GM19463 (cell line): ENCODE results near the gene NKAIN4.
"Not testable (repeated sequence)": the region's sequence is repeated elsewhere in the genome, so short reads cannot be mapped to it uniquely, and the experiment has no call there.

Experiments
- ATAC-seq: cut with Tn5 transposase; IDR thresholded peaks from one replicate; pipeline ENCODE4 v1.9.1; 2021; ENCODE audit warnings: mild to moderate bottlenecking, moderate library complexity; ENCODE audit not compliant: unreplicated experiment

The NKAIN4 gene

GRCh38 chr20:63238514-63239125 lies 15.6 kb downstream of the NKAIN4 start:
- ATAC-seq = no peak

GRCh38 chr20:63238031-63238430 lies 16.2 kb downstream of the NKAIN4 start:
- ATAC-seq = no peak

- ATAC-seq = no peak
Measured at GRCh38 chr20:63236116-63236837, 18.0 kb downstream of the NKAIN4 start.

GRCh38 chr20:63235399-63235983 lies 18.8 kb downstream of the NKAIN4 start, which contains the start of gene BIRC7:
TSS of gene BIRC7 (plus strand) at chr20:63235905. CDS start at chr20:63236097, 192 bp downstream.
- no peak for ATAC-seq

DNA sequence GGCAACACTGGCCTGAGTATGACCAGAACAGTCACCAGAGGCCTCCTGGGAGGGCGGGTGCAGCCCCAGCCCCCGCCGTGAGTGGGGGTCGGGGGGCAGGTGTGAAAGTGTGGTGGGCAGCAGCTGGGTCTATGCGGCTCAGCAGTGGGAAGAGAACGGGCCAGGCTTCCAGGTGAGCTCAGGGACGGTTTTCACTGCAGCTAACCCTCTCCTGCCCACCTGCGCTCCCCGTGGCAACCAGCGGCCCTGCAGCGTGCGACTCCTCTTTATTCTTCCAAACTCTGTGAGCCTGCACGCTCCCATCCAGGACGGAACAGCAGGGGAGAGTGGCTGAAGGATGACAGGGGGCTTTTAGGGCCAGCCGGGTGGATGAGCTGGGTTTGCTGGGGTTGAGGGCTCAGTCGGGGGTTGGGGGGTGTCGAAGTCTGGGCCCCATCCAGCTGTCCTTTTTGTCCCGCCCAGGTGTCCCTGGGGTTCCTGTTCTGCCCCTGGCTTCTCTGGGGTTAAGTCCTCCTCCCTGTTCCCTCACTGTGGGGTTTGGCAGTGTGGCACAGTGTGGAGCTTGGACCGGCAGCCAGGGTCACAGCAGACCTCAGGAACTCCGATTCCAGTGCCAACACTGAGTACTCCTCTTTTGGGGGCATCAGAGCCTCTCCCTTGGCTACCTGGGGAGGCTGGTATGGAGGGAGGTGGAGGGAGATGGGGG lies 19.4 kb downstream of the NKAIN4 start:
- ATAC-seq = no peak

GRCh38 chr20:63233924-63234323 lies 20.3 kb downstream of the NKAIN4 start:
- no peak for ATAC-seq

- ATAC-seq = no peak
Measured at GRCh38 chr20:63233061-63233344, 21.3 kb downstream of the NKAIN4 start.

DNA sequence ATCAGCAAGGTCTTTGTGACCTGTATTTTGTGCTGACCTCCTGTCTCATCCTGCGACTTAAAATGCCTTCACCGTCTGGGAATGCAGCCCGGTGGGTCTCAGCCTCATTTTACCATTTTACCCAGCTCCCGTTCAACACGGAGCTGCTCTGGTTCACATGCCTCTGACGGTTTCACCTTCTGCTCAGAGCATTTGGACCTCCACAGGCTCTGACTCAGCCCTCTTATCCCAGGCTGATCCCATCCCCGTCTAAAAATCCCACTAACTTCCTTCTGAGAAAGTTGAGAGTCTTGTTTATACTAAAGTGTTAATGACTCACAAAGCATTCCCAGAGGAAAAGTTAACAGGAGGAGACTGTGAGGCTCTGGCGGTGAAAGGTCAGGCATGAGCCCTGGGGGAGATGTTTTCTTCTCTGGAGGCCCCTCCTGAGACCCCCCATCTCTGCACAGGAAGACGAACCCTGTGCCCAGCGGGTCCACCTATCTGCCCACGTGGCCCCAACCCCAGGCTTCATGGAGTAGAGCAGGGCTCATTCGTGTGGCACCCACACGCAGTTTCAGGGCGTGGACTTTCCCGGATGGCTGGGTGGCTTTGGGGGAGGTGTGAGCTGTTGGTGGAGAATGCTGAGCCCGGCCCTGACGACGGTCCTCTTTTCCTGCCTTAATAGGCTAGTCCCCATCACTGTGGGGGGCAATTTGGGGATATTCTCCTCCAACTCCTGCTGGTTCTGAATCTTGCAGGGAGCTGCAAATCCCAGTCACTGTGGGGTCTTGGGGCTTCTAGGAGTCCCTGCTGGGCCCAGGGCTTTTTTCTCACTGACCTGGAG lies 21.8 kb downstream of the NKAIN4 start:
- no peak for ATAC-seq

DNA sequence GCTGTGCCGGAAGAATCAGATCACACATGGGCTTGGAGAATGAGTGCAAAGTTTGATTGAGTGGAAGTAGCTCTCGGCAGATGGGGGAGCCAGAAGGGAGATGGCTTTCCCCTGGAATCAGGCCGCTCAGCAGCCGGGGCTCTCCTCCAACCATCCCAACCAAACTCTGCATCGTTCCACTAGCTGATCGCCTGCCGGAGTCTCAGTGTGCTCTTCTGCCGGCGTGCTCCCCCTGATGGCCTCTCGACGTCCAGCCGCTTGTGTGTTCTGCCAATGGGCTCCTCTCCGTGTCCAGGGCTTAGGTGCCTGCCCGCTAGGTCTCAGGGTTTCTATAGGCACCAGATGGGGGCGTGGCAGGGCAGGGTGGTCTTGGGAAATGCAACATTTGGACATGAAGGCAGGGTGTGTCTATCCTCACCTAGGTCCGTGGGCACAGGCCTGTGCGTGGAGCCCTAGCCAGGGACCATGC lies 23.4 kb downstream of the NKAIN4 start:
- ATAC-seq = no peak

DNA sequence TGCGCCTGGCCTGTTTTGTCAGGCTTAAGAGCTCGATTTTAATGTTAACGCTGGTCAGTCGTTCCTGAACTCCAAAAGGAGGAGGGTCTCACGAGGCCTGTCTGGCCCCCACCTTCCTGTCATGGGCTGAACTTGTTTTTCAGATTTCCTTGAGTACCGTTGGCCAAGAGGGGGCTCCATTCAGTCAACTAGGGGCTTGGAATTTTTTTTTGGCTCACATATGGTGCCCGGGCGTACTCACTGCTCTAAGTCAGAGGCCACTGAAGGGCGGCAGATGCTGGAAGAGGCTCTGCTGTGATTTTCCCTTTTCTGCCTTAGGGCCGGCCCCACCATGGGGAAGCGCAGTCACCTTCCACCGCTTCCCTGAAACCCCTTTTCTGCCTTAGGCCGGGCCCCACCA lies 25.5 kb downstream of the NKAIN4 start:
- ATAC-seq = no peak

- no peak for ATAC-seq
Measured at GRCh38 chr20:63227260-63227659, 27.0 kb downstream of the NKAIN4 start.

DNA sequence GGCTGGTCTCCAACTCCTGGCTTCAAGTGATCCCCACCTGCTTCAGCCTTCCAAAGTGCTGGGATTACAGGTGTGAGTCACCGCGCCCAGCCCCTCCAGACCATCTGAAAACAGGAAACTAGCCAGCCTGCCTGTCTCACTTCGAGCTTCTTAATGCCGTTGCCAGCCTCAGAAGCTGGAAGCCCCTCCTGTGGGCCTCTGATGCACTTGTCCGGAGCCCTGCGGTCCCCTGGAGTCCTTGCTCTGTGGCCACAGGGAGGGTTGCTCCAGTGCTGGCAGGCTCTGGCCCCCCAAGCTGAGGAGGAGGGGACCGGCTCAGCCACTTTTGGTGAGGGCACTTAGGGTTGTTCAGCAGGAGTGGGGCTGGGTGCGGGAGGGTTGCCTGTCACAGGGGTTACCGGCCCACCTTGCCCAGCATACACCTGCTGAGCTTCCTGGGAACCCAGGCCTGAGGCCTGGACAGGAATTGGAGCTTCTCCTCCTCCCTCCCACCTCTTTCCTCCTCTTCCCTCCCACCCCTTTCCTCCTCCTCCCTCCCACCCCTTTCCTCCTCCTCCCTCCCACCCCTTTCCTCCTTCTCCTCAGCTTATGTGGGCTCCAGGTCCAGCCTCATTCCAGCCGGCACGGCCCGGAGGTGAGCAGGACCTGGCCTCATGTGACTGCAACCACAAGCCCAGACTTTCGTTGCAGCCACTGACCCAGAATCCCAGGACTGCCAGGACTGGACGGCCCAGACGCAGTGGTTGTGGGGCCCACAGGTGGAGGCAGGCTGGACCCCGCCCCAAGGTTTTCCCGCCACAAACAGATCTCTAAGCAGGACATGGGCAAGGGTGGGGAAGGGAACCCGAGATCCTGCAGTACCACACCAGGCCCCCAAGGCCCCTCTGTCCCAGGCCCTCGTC lies 28.0 kb downstream of the NKAIN4 start:
- no peak for ATAC-seq

DNA sequence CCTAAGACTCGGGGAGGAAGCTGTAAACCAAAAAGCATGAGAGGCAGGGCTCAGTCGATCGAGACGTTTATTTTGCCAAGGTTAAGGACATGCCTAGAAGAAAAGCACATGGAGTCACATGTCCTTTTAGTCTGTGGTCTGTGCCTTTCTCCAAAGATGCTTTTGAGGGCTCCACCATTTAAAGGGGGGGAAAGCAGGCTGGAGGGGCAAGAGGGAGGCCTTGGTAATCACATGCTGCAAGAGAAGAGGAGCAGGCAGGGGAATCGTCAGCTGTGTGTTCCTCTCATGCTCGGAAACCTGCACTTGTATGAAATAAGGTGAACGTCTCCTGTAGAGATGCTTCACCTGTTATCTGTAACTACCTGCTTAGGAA lies 29.2 kb downstream of the NKAIN4 start:
- ATAC-seq = no peak

DNA sequence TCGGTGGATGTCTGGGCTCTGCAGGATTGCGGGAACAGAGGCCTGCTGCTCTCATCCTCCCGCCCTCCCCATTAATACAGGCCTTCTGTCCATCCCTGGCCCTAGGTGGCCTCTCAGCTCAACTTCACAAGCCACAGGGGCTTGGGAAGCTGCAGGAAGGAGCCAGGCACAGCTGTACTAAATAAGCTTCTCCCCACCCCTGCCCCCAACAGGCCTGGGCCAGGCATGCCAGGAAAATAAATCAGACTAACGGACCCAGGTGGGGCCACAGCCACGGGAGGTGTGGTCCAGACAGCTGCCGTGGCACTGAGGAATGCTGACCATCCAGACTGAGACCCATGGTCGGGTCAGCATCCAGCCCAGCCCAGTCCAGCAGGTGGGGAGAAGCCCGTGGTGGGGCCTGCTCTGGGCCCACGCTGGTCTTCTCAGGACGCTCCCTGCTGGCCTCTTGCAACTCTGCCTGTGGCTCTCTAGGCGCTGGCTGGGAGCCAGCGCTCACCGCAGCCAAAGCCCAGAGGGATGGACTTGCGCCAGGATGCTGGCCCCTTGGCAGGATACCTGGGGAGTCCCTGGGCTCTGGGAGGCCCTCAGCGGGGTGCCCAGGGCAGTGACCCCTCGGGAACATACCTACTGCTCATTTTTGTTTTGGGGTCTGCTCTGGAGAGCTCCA lies 29.7 kb downstream of the NKAIN4 start:
- no peak for ATAC-seq

GRCh38 chr20:63223826-63224207 lies 30.4 kb downstream of the NKAIN4 start:
- ATAC-seq = no peak

GRCh38 chr20:63223121-63223825 lies 31.0 kb downstream of the NKAIN4 start:
- no peak for ATAC-seq

GRCh38 chr20:63222541-63222940 lies 31.7 kb downstream of the NKAIN4 start:
- no peak for ATAC-seq

DNA sequence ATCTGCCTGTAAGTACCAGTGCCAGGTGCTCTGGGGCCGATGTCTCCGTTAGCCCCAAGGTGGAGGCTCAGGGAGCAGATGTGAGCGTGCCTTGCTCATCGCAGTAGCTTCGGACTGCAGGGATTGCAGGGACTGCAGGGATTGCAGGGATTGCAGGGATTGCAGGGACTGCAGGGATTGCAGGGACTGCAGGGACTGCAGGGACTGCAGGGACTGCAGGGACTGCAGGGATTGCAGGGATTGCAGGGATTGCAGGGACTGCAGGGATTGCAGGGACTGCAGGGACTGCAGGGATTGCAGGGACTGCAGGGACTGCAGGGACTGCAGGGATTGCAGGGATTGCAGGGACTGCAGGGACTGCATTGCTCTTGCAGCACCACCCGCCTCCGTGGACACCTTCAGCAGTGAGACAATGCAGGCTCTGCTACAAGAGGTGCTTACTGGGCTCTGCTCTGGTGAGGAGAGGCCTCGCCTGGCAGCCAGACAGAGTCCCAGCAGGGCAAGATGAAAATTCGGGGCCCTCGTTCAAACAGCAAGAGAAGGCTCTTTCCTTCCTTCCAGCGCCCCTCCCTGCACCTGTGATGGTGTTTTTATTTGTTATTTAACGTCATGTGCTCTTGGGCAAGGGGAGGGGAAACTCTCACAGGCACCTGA lies 32.7 kb downstream of the NKAIN4 start:
- not testable (repeated sequence) for ATAC-seq
